Activated T-helper 2 cell treated with anti-CD3 and anti-CD28 coated beads, Interferon-gamma antibody, Interleukin-2, Interleukin-4, amounts not matched to agents 10 μg/mL and 5 μg/mL and 100 μg/mL, durations not matched to agents 14 hours and 24 hours and 36 hours (primary cell): ENCODE measurements around the gene LRRC49. TPM values are rescaled to one million over a fixed set of nuclear protein-coding genes. Genes with fewer than 3 reads are reported as not detected.

Experiments
- DNase-seq: peaks from one replicate; pipeline ENCODE4 v3.0.0; 2021; ENCODE audit warnings: low spot score
- H3K27ac Mint-ChIP-seq: one replicate; pipeline ENCODE4 v1.8.0; 2021; ENCODE audit warnings: mixed read lengths
- H3K27me3 Mint-ChIP-seq: one replicate; pipeline ENCODE4 v1.8.0; 2021; ENCODE audit warnings: low read depth, mixed read lengths
- H3K36me3 Mint-ChIP-seq: one replicate; pipeline ENCODE4 v1.8.0; 2021; ENCODE audit warnings: low read depth, mixed read lengths
- H3K4me1 Mint-ChIP-seq: one replicate; pipeline ENCODE4 v1.8.0; 2021; ENCODE audit warnings: low read depth, mixed read lengths
- H3K4me3 Mint-ChIP-seq: one replicate; pipeline ENCODE4 v1.8.0; 2021; ENCODE audit warnings: low read depth, mild to moderate bottlenecking, moderate library complexity, mixed read lengths
- H3K9me3 Mint-ChIP-seq: one replicate; pipeline ENCODE4 v1.8.0; 2021; ENCODE audit warnings: mixed read lengths
- intact Hi-C: fragments of 100-400 bp; cut with micrococcal nuclease; formaldehyde crosslinking; loops from one replicate; pipeline ENCODE4 v1.15.1; 2023
- total RNA-seq: library from RNA; stranded (reverse); gene quantifications from 2 replicates; pipeline ENCODE4 v1.2.3, GENCODE V29; 2022

Gene LRRC49
- total RNA-seq, 1 donor from 2014 or later: not detected

DNA sequence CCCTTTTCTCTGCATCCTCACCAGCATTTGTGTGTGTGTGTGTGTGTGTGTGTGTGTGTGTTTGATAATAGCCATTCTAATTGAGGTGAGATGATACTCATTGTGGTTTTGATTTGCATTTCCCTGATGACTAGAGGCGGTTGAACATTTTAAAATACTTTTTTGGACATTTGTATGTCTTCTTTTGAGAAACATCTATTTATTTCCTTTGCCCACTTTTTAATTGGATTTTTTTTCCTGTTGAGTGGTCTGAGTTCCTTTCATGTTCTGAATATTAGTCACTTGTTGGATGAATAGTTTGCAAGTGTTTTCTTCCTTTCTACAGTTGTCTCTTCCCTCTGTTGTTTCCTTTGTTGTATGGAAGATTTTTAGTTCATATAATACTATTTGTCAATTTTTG, 168.4 kb downstream of the LRRC49 start:
- no peak for DNase-seq
- Mint-ChIP-seq H3K4me1 (no peaks in the 10 kb centered on the region), H3K36me3 (no peaks in the 10 kb centered on the region), H3K4me3 (no peak overlapping the region), H3K27ac (no peak overlapping the region), H3K9me3 (no peaks in the 10 kb centered on the region), H3K27me3 (peaks cover 5% of the 10 kb centered on the region)
- intact Hi-C loops: no loop called here

DNA sequence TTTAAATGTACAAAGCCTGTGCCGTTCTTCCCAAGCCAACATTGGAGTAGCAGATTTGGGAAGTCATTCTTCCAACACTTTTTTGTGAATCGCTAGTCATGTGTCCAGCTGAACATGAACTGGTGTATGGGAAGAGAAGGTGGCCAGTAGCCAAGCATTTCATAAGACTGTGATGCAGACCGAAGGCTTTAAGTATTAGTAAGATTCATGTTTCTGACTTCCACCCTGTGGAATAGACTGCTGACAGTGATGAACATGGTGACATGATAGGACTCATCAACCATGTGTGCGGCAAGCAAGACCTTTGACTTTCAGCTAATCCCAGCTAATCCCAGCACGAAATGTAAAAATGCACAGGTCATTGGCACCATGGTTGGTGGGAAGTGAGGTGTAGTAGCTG, 174.4 kb downstream of the LRRC49 start:
- H3K27me3 Mint-ChIP-seq: no peaks in the 10 kb centered on the region
- H3K9me3 Mint-ChIP-seq: no peaks in the 10 kb centered on the region
- DNase-seq: no peak
- no peak overlapping the region for H3K4me3 Mint-ChIP-seq
- intact Hi-C loops: no loop called here
- H3K36me3 Mint-ChIP-seq: no peaks in the 10 kb centered on the region
- H3K4me1 Mint-ChIP-seq: no peaks in the 10 kb centered on the region
- no peak overlapping the region for H3K27ac Mint-ChIP-seq

DNA sequence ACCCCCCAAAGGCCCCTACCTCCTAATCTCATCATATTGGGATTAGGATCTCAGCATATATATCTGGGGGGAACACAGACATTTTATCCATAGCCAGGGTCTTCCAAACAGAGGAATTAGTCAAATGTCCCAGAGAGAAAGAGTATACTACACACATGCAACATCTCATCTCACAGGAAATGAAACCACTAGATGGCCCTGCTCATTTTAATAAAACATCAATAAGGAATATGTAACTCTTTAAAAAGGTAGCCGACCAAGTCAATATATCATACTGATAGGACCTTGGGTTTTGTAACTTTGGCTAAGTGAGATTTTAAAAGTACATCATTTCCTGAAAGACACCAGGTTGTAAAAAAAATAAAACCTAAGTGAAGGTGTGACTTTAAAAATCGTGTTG, 177.1 kb downstream of the LRRC49 start:
- DNase-seq: no peak
- intact Hi-C loops: no loop called here
- Mint-ChIP-seq H3K9me3 (no peaks in the 10 kb centered on the region), H3K4me1 (no peaks in the 10 kb centered on the region), H3K4me3 (no peak overlapping the region), H3K36me3 (no peaks in the 10 kb centered on the region), H3K27me3 (no peaks in the 10 kb centered on the region), H3K27ac (no peak overlapping the region)

DNA sequence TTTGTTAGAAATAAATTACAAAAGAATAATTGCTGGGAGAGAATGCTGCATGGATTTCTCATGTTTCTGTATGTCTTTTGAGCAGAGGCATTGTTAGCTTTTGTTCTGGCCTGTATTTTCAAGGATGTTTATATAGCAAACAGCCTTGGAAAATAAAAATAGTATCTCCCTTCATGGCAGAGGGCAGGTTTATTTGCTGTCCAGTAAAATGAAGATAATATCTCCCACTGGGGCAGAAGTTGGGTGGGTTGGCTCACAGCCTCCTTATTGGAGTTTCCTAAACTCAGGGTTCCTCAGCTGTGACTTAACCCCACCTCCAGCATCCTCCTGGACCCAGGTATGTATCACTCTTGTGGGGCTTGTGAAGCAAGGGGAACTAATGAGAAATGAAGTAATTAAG, 178.9 kb downstream of the LRRC49 start:
- Mint-ChIP-seq H3K36me3 (no peaks in the 10 kb centered on the region), H3K27ac (no peak overlapping the region), H3K27me3 (peaks cover 2% of the 10 kb centered on the region), H3K9me3 (no peaks in the 10 kb centered on the region), H3K4me3 (no peak overlapping the region), H3K4me1 (no peaks in the 10 kb centered on the region)
- intact Hi-C loops: no loop called here
- no peak for DNase-seq

DNA sequence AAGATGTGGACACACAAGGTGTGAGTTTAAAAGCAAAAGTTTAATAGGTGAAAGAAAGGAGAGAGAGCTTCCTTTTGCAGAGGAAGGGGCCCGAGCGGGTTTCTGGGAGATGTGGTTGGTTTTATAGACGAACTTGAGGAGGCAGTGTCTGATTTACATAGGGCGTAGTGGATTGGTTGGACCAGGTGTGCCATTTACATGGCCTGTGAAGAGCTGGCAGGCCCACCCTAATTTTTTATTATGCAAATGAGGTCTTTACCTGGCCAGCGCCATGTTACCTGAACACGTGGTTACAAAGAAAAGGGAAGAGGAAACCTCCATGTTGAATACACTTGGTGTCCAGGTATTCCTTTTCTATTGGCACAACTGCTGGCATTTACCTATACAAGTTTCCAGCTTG, 179.8 kb downstream of the LRRC49 start:
- Mint-ChIP-seq H3K27ac (no peak overlapping the region), H3K4me1 (no peaks in the 10 kb centered on the region), H3K4me3 (no peak overlapping the region), H3K9me3 (no peaks in the 10 kb centered on the region), H3K27me3 (peaks cover 2% of the 10 kb centered on the region), H3K36me3 (no peaks in the 10 kb centered on the region)
- intact Hi-C loops: no loop called here
- DNase-seq: no peak

DNA sequence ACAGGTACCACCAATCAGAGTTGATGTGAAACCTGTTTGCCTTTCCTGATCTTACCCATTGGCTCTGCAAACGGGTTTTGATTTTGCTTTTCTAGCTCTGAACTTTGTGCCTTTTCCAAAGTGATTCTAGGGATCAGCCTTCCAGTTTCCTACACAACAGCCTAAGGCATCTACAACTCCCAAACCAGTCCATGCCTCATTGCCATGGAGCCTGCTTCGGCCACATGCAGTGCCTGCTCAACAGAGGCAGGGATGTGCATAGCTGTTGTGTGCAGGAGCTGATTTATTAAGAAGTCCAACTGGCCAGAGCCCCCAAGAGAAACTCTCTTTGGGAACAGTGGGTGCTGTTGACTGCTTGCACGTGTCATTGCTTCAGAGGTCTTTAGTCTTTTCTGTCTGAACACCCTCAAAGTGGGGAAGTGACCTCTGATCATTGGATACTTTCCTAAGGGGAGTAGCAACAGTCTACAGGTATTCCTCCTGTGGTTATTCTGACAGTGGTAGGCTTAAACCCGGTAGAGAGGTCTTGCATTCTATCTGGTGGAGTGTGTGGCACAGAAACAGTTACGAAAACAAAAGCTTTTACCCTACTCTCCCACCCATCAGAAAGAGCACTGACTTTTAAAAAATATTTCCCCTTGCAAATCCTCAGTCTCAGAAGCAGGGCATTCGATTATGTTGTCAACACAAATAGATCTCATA, 186.0 kb downstream of the LRRC49 start:
- intact Hi-C loops: no loop called here

DNA sequence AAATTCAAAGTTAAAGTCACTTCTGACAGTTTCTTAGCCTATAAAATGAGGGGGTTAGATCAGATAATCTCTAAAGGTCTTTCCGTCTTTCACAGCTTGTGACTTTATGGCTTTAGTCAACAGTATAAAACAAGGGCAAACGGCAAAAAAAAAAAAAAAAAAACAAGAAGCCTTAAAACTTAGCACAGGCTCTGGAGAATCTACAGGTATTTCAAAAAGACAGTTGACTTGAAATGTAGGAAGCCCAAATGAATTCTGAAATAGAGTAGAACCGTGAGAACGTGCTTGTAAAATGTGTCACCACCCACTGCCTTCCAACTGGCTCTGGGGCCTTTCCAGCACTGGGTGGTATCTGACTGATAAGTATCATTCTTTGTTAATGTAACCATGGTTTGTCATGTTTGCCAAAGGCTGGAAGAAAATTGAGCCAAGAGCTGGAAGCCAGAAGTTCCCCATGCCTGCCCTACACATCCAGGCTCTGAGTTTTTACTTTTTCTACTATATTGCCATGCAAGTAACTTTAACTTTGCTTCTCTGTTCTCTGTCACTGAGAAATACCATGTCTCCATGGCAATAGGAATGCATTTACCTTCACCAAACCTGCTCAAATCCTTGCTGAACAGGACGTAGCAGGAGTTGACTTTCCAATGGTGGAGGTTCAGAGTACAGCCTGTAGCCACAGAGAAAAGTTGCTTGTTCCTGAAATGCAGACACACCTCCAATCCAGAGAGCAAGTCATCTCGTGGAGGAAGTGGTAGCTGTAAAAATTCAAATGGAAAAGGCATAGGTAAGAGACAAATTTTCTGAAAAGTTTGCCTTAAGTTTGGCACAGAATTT, 186.8 kb downstream of the LRRC49 start:
- no peak overlapping the region for H3K4me3 Mint-ChIP-seq
- no peaks in the 10 kb centered on the region for H3K4me1 Mint-ChIP-seq
- no peaks in the 10 kb centered on the region for H3K9me3 Mint-ChIP-seq

More for the DNA sequence above, 186.0 kb downstream of the LRRC49 start:
- Mint-ChIP-seq H3K36me3 (no peaks in the 10 kb centered on the region), H3K4me3 (no peak overlapping the region), H3K9me3 (no peaks in the 10 kb centered on the region), H3K4me1 (no peaks in the 10 kb centered on the region), H3K27ac (no peak overlapping the region), H3K27me3 (peaks cover 2% of the 10 kb centered on the region)
- DNase-seq: no peak

DNA sequence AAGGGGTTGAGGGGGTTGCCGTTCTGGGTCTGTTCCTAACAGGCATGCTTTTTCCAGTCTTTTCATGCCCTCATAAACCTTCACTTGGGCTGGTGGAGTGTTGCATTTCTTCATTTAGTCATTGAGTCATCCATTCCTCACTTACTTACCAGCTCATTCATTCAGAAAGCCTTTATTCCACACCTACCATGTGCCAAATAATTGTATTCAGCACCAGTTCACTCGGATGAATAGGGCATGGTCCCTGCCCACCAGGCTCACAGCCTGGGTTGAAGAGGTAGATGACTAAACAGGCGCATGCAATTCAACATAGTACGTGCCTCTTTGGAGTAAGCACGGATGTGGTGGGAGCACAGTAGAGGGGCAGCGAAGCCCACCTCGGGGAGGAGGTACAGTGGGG, 187.5 kb downstream of the LRRC49 start:
- Mint-ChIP-seq H3K9me3 (no peaks in the 10 kb centered on the region), H3K27ac (no peak overlapping the region), H3K27me3 (peaks cover 5% of the 10 kb centered on the region), H3K4me1 (no peaks in the 10 kb centered on the region), H3K36me3 (no peaks in the 10 kb centered on the region), H3K4me3 (no peak overlapping the region)
- no peak for DNase-seq
- intact Hi-C loops: no loop called here

More for the DNA sequence above, 186.8 kb downstream of the LRRC49 start:
- no peak overlapping the region for H3K27ac Mint-ChIP-seq
- intact Hi-C loops: no loop called here
- no peak for DNase-seq
- H3K27me3 Mint-ChIP-seq: peaks cover 5% of the 10 kb centered on the region
- no peaks in the 10 kb centered on the region for H3K36me3 Mint-ChIP-seq

DNA sequence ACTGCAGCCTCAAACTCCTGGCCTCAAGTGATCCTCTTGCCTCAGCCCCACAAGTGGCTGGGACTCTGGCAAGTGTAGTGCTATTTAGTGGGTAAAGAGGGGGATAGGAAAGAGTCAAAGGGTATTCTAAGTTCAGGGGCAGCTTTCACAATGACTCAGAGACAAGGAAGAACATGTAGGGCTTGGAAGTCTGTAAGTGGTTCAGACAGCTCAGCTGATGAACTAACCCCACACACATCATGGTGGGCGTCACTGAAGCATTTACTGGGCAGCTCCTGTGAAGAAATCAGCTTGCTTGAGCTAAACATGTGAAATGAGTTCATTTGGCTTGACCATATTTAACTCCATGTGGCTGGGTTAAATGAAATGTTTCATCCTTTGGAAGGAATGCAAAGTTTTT, 188.1 kb downstream of the LRRC49 start:
- peaks cover 5% of the 10 kb centered on the region for H3K27me3 Mint-ChIP-seq
- H3K4me1 Mint-ChIP-seq: no peaks in the 10 kb centered on the region
- no peaks in the 10 kb centered on the region for H3K36me3 Mint-ChIP-seq
- H3K9me3 Mint-ChIP-seq: no peaks in the 10 kb centered on the region
- intact Hi-C loops: no loop called here
- DNase-seq: no peak
- no peak overlapping the region for H3K27ac Mint-ChIP-seq
- H3K4me3 Mint-ChIP-seq: no peak overlapping the region

DNA sequence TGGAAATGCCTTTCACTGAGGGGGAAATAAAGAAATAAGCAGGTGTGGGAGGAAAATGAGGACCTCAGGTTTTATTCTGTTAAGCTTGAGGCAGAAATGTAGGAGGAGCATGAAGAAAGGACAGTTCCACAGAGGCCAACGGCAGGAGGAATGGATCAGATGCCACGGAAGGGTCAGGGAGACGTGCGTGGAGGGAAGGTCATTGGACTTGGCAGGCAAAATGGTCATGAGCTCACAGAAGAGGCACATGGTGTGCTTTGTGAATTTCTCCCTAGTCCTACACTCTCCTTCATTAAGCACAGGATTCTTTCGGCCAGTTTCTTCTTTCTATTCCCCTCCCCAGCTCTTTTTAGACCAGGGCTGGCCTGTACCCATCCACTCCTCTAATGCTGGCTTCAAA, 190.2 kb downstream of the LRRC49 start:
- no peaks in the 10 kb centered on the region for H3K4me1 Mint-ChIP-seq
- H3K27me3 Mint-ChIP-seq: peaks cover 7% of the 10 kb centered on the region
- intact Hi-C loops: no loop called here

DNA sequence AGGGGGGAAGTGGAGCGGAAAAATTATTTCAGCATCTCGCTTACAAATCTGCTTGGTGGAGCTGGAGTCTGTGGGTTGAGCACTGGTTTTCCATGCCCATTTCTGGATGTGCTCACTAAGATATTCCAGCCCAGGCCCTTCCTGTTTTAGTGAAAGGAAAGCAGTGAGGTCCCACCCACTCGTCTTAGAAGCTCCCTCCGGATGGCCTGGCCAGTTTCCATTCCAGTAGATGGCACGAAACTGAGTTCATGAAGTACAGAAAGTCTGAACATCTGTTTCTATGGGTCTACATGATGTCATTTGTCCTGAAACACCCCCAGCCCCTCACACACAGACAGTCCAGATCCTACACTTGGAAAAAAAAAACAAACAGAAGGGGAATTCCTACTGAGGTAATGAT, 190.7 kb downstream of the LRRC49 start:
- Mint-ChIP-seq H3K4me1 (no peaks in the 10 kb centered on the region), H3K27me3 (peaks cover 7% of the 10 kb centered on the region), H3K4me3 (no peak overlapping the region), H3K9me3 (no peaks in the 10 kb centered on the region), H3K27ac (no peak overlapping the region), H3K36me3 (no peaks in the 10 kb centered on the region)
- DNase-seq: no peak
- intact Hi-C loops: no loop called here

More for the DNA sequence above, 190.2 kb downstream of the LRRC49 start:
- no peak for DNase-seq
- Mint-ChIP-seq H3K4me3 (no peak overlapping the region), H3K9me3 (no peaks in the 10 kb centered on the region), H3K36me3 (no peaks in the 10 kb centered on the region), H3K27ac (no peak overlapping the region)

DNA sequence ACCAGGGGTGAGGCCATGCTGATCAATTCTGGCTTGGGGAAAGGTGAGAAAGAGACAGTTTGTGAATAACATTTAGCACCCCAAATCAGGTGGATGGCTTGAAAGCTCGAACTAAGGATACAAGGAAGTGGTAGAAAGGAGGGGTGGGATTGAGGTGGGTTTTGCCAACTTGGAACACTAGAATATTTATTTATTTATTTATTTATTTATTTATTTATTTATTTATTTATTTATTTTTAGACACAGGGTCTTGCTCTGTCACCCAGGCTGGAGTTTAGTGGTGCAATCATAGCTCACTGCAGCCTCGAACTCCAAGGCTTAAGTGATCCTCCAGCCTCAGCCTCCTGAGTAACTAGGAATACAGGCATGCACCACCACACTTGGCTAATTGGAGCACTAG, 191.6 kb downstream of the LRRC49 start:
- Mint-ChIP-seq H3K9me3 (no peaks in the 10 kb centered on the region), H3K27ac (no peak overlapping the region), H3K36me3 (no peaks in the 10 kb centered on the region), H3K4me3 (no peak overlapping the region), H3K4me1 (no peaks in the 10 kb centered on the region), H3K27me3 (peaks cover 7% of the 10 kb centered on the region)
- intact Hi-C loops: no loop called here
- DNase-seq: no peak

DNA sequence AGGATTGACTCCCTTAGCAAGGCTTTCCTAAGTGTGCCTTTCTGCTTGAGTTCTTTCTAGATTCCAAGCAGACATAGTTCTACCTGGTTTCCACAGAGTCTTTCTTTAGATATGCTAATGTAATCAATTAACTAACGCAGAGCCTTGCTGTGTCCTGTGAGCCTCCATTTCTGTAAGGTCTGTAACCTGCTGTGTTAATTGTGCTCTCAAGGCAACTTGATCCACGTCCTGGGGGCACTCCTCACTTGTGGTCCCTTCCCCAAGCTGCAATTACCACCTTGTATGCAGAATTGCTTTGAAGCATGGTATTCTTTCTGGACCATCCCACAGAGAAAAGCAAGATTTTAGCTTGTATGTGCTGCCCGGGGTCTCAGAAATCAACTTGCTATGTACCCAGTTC, 193.2 kb downstream of the LRRC49 start:
- Mint-ChIP-seq H3K36me3 (no peaks in the 10 kb centered on the region), H3K27me3 (peaks cover 7% of the 10 kb centered on the region), H3K9me3 (no peaks in the 10 kb centered on the region), H3K4me3 (no peak overlapping the region), H3K27ac (no peak overlapping the region), H3K4me1 (no peaks in the 10 kb centered on the region)
- intact Hi-C loops: no loop called here
- DNase-seq: no peak
